ENCODE data around the gene AHCTF1. TPM values are rescaled to one million over a fixed set of nuclear protein-coding genes. Genes with fewer than 3 reads are reported as not detected.

AHCTF1 gene
- total RNA-seq, 1 donor from 2014 or later: 20.2 TPM

DNA sequence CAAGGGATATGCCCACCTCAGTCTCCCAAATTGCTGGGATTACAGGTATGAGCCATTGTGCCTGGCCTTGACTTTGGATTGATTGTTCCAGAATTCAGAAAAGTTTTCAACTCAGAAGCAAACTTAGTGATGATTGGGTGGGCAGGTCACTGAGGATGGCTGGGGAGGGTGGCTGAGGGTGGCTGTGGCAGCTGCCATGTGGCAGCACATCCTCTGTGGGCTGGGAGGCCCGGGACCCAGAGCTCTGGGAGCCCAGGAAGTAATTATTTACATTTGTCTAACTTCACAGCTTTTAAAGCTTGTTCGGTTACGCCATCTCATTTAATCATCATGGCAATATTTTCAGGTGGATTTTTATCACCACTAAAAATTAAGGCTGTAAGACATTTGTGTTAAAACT lies 131.4 kb downstream of the AHCTF1 start:
- TF ChIP-seq, protein P1, sequence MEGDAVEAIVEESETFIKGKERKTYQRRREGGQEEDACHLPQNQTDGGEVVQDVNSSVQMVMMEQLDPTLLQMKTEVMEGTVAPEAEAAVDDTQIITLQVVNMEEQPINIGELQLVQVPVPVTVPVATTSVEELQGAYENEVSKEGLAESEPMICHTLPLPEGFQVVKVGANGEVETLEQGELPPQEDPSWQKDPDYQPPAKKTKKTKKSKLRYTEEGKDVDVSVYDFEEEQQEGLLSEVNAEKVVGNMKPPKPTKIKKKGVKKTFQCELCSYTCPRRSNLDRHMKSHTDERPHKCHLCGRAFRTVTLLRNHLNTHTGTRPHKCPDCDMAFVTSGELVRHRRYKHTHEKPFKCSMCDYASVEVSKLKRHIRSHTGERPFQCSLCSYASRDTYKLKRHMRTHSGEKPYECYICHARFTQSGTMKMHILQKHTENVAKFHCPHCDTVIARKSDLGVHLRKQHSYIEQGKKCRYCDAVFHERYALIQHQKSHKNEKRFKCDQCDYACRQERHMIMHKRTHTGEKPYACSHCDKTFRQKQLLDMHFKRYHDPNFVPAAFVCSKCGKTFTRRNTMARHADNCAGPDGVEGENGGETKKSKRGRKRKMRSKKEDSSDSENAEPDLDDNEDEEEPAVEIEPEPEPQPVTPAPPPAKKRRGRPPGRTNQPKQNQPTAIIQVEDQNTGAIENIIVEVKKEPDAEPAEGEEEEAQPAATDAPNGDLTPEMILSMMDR (IDR thresholded peaks at IDR 0.05; ENCODE audit: unreplicated experiment): no peak
- Mint-ChIP-seq H3K9me3 (ENCODE audit: unreplicated experiment) (no peaks in the 10 kb centered on the region), H3K27me3 (ENCODE audit: unreplicated experiment) (peaks cover 8% of the 10 kb centered on the region), H3K4me3 (ENCODE audit: unreplicated experiment) (no peak overlapping the region), H3K27ac (ENCODE audit: unreplicated experiment) (no peak overlapping the region), H3K36me3 (ENCODE audit: low read depth, unreplicated experiment) (no peaks in the 10 kb centered on the region), H3K4me1 (ENCODE audit: unreplicated experiment) (no peaks in the 10 kb centered on the region)
- no peak for DNase-seq (ENCODE audit: low spot score)

DNA sequence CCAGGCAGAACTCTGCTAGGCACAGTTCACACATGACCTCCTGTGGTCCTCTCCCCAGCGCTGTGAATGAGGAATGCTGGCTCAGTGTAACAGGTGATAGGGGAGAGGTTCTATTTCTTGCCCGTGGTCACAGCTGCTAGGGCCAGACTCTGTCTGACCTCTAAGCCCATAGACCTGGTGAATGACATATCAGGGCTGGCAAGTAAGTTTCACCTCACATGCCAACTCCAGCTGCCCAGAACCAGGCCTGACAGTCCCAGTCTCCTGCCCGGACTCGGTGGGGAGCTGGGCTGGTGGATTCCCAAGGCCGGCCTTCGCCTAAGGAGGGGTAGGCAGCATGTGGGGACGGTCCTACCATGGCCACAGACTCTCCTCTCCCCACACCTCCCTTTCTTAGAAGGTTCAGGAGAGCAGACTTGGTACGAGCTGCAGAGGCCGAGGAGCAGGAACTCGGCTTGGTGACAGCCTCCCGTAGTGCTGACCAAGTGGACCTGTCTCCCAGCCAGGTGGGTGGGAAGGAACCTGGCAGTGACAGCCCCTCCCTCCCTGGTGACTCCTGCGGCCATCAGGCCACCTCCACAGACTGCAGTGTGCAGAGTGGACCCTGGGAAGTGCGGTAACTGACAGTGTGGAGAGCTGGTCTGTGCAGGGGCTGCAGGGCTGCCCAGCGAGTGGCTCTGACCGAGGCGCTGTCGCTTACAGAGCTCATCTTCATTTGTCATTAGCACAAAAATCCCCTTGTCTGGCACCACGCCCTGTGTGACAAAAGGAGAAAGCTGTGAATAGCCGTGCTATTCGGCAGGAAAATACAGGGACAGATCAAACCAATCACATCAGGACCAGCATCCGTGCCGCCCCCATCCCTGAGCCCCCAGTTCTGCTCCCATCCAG lies 132.9 kb downstream of the AHCTF1 start:
- TF ChIP-seq, protein P1 (IDR thresholded peaks at IDR 0.05; ENCODE audit: unreplicated experiment): no peak
- Mint-ChIP-seq H3K27me3 (ENCODE audit: unreplicated experiment) (peaks cover 13% of the 10 kb centered on the region), H3K9me3 (ENCODE audit: unreplicated experiment) (no peaks in the 10 kb centered on the region), H3K4me1 (ENCODE audit: unreplicated experiment) (no peaks in the 10 kb centered on the region), H3K4me3 (ENCODE audit: unreplicated experiment) (no peak overlapping the region), H3K27ac (ENCODE audit: unreplicated experiment) (no peak overlapping the region), H3K36me3 (ENCODE audit: low read depth, unreplicated experiment) (no peaks in the 10 kb centered on the region)
- no peak for DNase-seq (ENCODE audit: low spot score)

DNA sequence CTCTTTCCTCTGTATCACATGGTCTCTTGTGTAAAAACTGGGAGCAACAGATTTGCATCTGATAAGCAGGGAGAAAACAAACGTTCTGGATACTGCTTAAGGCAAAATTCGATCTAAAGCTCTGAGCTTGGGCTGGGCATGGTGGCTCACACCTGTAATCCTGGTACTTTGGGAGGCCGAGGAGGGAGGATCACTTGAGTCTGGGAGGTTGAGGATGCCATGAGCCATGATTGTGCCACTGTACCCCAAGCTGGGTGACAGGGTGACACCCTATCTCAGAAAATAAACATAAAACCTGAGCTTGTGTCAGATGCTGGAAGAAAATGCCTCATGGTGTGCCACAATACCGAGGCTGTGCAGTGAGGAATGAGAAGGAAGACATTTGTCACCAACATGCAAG lies 133.6 kb downstream of the AHCTF1 start:
- H3K27ac Mint-ChIP-seq (ENCODE audit: unreplicated experiment): no peak overlapping the region
- H3K4me1 Mint-ChIP-seq (ENCODE audit: unreplicated experiment): peaks cover 2% of the 10 kb centered on the region
- H3K36me3 Mint-ChIP-seq (ENCODE audit: low read depth, unreplicated experiment): no peaks in the 10 kb centered on the region
- TF ChIP-seq, protein P1 (IDR thresholded peaks at IDR 0.05; ENCODE audit: unreplicated experiment): no peak
- no peak overlapping the region for H3K4me3 Mint-ChIP-seq (ENCODE audit: unreplicated experiment)
- H3K9me3 Mint-ChIP-seq (ENCODE audit: unreplicated experiment): no peaks in the 10 kb centered on the region
- DNase-seq (ENCODE audit: low spot score): no peak
- H3K27me3 Mint-ChIP-seq (ENCODE audit: unreplicated experiment): peaks cover 13% of the 10 kb centered on the region

DNA sequence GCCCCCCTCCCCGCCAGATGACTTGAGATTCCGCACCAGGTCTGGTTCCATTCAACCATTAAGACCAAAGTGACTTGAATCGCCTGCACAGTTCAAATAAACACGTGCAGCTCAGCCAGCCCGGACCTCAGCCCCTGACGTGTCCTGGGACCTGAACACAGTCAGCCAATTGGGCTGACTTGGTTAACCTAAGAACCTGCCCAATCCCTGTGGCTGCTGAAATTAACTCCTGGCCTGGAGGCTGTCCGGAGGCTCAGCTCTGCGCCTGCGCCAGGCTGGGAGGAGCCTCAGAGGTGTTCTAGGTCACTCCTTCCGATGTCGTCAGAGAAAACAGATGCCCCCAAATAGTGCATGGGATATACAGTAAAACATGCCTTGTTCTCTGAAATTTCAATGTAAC lies 134.2 kb downstream of the AHCTF1 start:
- H3K9me3 Mint-ChIP-seq (ENCODE audit: unreplicated experiment): no peaks in the 10 kb centered on the region
- H3K36me3 Mint-ChIP-seq (ENCODE audit: low read depth, unreplicated experiment): no peaks in the 10 kb centered on the region
- H3K4me3 Mint-ChIP-seq (ENCODE audit: unreplicated experiment): no peak overlapping the region
- peaks cover 6% of the 10 kb centered on the region for H3K4me1 Mint-ChIP-seq (ENCODE audit: unreplicated experiment)
- no peak for DNase-seq (ENCODE audit: low spot score)
- TF ChIP-seq, protein P1 (IDR thresholded peaks at IDR 0.05; ENCODE audit: unreplicated experiment): no peak
- no peak overlapping the region for H3K27ac Mint-ChIP-seq (ENCODE audit: unreplicated experiment)
- peaks cover 13% of the 10 kb centered on the region for H3K27me3 Mint-ChIP-seq (ENCODE audit: unreplicated experiment)

DNA sequence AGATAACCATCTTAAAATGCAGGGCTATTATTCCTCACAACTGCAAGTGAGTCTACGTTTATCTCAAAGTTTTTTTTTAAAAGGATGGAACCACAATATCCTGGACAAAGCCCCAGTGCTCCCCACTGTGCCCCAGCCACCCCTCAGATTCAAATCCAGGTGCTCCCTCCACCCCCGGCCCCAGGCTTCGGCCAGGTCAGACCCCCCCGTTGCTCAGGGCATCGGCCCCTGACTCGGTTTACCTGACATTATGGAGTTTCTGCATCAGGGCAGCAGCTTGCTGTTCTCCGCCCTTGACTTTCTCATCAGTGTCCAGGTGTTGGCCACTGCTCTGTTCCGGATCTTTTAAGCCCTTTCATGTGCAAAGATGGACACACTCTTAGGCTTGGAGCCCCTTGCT lies 134.6 kb downstream of the AHCTF1 start:
- Mint-ChIP-seq H3K27ac (ENCODE audit: unreplicated experiment) (no peak overlapping the region), H3K27me3 (ENCODE audit: unreplicated experiment) (peaks cover 13% of the 10 kb centered on the region), H3K36me3 (ENCODE audit: low read depth, unreplicated experiment) (no peaks in the 10 kb centered on the region), H3K4me3 (ENCODE audit: unreplicated experiment) (no peak overlapping the region), H3K4me1 (ENCODE audit: unreplicated experiment) (peaks cover 6% of the 10 kb centered on the region), H3K9me3 (ENCODE audit: unreplicated experiment) (no peaks in the 10 kb centered on the region)
- no peak for DNase-seq (ENCODE audit: low spot score)
- TF ChIP-seq, protein P1 (IDR thresholded peaks at IDR 0.05; ENCODE audit: unreplicated experiment): no peak

Data from endothelial cell (in vitro differentiated cells).